HCEC 1CT (cell line): ENCODE data around the gene CUX1.
"Not testable (repeated sequence)": the region's sequence is repeated elsewhere in the genome, so short reads cannot be mapped to it uniquely, and the experiment has no call there.

ENCODE experiments used
- DNase-seq: peaks from one replicate; pipeline ENCODE4 v3.0.0-alpha.2; 2017

CUX1 gene

GRCh38 chr7:101824440-101824839 lies 7.0 kb downstream of the CUX1 start:
- no peak for DNase-seq

GRCh38 chr7:101826081-101826835 lies 8.8 kb downstream of the CUX1 start:
- no peak for DNase-seq

- DNase-seq, result no peak
Observed at GRCh38 chr7:101828301-101829020, 11.0 kb downstream of the CUX1 start.

GRCh38 chr7:101829374-101829773 lies 11.9 kb downstream of the CUX1 start:
- DNase-seq, result no peak

GRCh38 chr7:101829821-101830220 lies 12.4 kb downstream of the CUX1 start:
- no peak for DNase-seq

GRCh38 chr7:101831396-101831795 lies 14.0 kb downstream of the CUX1 start:
- not testable (repeated sequence) for DNase-seq

- no peak for DNase-seq
Observed at GRCh38 chr7:101832205-101832631, 14.8 kb downstream of the CUX1 start.

- DNase-seq, result no peak
Observed at GRCh38 chr7:101832685-101833375, 15.4 kb downstream of the CUX1 start.

GRCh38 chr7:101833799-101834198 lies 16.4 kb downstream of the CUX1 start:
- no peak for DNase-seq

- no peak for DNase-seq
Observed at GRCh38 chr7:101835136-101835535, 17.7 kb downstream of the CUX1 start.

- not testable (repeated sequence) for DNase-seq
Observed at GRCh38 chr7:101837433-101837832, 20.0 kb downstream of the CUX1 start.

- DNase-seq, result no peak
Observed at GRCh38 chr7:101838837-101839483, 21.5 kb downstream of the CUX1 start.

GRCh38 chr7:101841328-101841727 lies 23.9 kb downstream of the CUX1 start:
- DNase-seq, result no peak

- no peak for DNase-seq
Observed at GRCh38 chr7:101843293-101844271, 26.2 kb downstream of the CUX1 start.

- DNase-seq, result no peak
Observed at GRCh38 chr7:101845974-101846373, 28.5 kb downstream of the CUX1 start.

GRCh38 chr7:101846800-101847538 lies 29.5 kb downstream of the CUX1 start:
- no peak for DNase-seq

- DNase-seq, result no peak
Observed at GRCh38 chr7:101848208-101848951, 31.0 kb downstream of the CUX1 start.

GRCh38 chr7:101849314-101849713 lies 31.9 kb downstream of the CUX1 start:
- not testable (repeated sequence) for DNase-seq

GRCh38 chr7:101852364-101852763 lies 34.9 kb downstream of the CUX1 start:
- not testable (repeated sequence) for DNase-seq

- DNase-seq, result no peak
Observed at GRCh38 chr7:101853684-101854083, 36.3 kb downstream of the CUX1 start.
